Transverse colon (tissue), 4 donors: ENCODE results near the gene PCBP3. TPM values are rescaled to one million over a fixed set of nuclear protein-coding genes. Genes with fewer than 3 reads are reported as not detected.

Experiments used
- DNase-seq: peaks from one replicate; pipeline ENCODE4 v3.0.0-alpha.2; 2019
- H3K27ac ChIP-seq, 4 donors: fragments of 200-600 bp; sonication (generic); 2 replicates each; pipeline ENCODE4 v1.5.1; 2016 to 2018; ENCODE audit warnings: inconsistent platforms in 4 of 4
- H3K27me3 ChIP-seq: fragments of 200-600 bp; sonication (generic); 2 replicates; pipeline ENCODE4 v1.5.1; 2017; ENCODE audit warnings: inconsistent platforms
- H3K36me3 ChIP-seq, 4 donors: fragments of 200-600 bp; sonication (generic); 2 replicates each; pipeline ENCODE4 v1.5.1; 2017 to 2019; ENCODE audit warnings: inconsistent platforms in 4 of 4
- H3K4me1 ChIP-seq, 4 donors: fragments of 200-600 bp; sonication (generic); 2 replicates each; pipeline ENCODE4 v1.5.1; 2017 to 2020; ENCODE audit warnings: inconsistent platforms in 4 of 4
- H3K4me3 ChIP-seq, 4 donors: fragments of 200-600 bp; sonication (generic); 1 replicate in 1 of 4; 2 replicates in 3 of 4; pipeline versions ENCODE4 v1.5.1 to v1.6.1; 2017 to 2019; ENCODE audit warnings: inconsistent platforms in 4 of 4
- H3K9me3 ChIP-seq, 2 donors: fragments of 200-600 bp; sonication (generic); 2 replicates each; pipeline ENCODE4 v1.5.1; 2017 to 2019; ENCODE audit warnings: inconsistent platforms in 2 of 2
- EP300 ChIP-seq: sonication (generic); formaldehyde crosslinking; IDR thresholded peaks from one replicate; pipeline ENCODE4 v1.6.1; 2017; ENCODE audit warnings: antibody characterized with exemption, low read depth
- POLR2A ChIP-seq: fragments of 450-650 bp; IDR thresholded peaks from one replicate; pipeline ENCODE4 v1.6.1; 2016; ENCODE audit warnings: antibody characterized with exemption, mild to moderate bottlenecking, moderate library complexity
- POLR2AphosphoS5 ChIP-seq, 3 donors: sonication (generic); formaldehyde crosslinking; IDR thresholded peaks; one replicate each; pipeline ENCODE4 v1.6.1; 2016; ENCODE audit warnings: antibody characterized with exemption in 3 of 3
- WGBS, 2 donors: methylation state at CpG; one replicate each; pipeline ENCODE4 v1.1.5; 2018; ENCODE audit warnings: low coverage in 1 of 2; 5-methylcytosine and 5-hydroxymethylcytosine counted together
- in situ Hi-C, 4 donors: fragments of 200-750 bp; cut with MboI; loops; one replicate each; pipeline versions ENCODE4 v1.15.0 to v1.15.1; 2017; ENCODE audit warnings: low sequenced_read_pairs in 3 of 4, low pct_ligation_motif_present in 1 of 4, low pct_unique_long_range_greater_than_20kb in 1 of 4
- intact Hi-C: fragments of 100-400 bp; cut with DNase I; formaldehyde crosslinking; loops from one replicate; pipeline ENCODE4 v1.15.1; 2023; ENCODE audit warnings: low total_unique reads
- total RNA-seq, 4 donors: library from RNA; depleted of rRNA; stranded (reverse); fragments of >200 nt; gene quantifications; one replicate each; pipeline ENCODE4 v1.1.0, GENCODE V29; 2016
- TF ChIP-seq, protein P1 (sequence below), 5 experiments: fragments of 200-600 bp in 3 of 5; fragments of 450-650 bp in 2 of 5; sonication (generic) in 3 of 5; IDR thresholded peaks; 1 replicate in 2 of 5; 2 replicates in 3 of 5; pipeline ENCODE4 v1.5.1; 2016 to 2017; ENCODE audit warnings: antibody characterized with exemption in 5 of 5, inconsistent platforms in 3 of 5, mild to moderate bottlenecking in 2 of 5, moderate library complexity in 1 of 5

Gene PCBP3
- total RNA-seq, 4 donors from 2014 or later, result 0.80 to 7.8 (median 5.3) TPM

DNA sequence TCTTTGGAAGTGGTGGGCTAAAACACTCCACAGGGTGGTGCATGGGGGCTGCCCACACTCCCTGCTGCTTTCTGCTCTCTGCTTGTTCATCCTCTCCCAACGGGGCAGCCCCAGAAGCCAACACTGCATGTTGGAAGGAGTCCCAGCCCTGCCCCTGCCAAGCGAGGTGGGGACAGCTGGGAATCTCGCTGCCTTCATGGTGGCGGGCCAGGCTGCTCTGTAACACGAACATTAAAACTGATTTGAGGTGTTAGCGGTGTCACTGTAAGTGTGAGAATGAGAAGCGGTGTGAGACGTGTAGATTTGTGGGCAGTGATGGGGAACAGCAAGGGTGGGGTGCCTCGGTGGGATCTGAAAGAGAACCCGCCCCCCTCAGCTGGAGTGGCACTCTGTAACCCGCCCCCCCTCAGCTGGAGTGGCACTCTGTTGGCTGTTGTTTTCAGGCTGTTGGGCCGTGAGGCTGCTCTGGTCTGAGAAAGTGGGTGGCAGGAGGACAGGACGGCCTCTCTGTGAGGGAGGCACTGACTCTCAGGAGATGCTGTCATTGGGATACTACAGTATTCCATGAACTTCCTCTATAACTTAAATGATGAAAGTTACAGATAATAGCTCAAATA lies 80.9 kb downstream of the PCBP3 start:
- intact Hi-C loops (no loop called here), in situ Hi-C loops (no loop called here)
- H3K9me3 ChIP-seq, result no peaks in the 10 kb centered on the region
- no peak overlapping the region for H3K27ac ChIP-seq
- TF ChIP-seq, protein P1, sequence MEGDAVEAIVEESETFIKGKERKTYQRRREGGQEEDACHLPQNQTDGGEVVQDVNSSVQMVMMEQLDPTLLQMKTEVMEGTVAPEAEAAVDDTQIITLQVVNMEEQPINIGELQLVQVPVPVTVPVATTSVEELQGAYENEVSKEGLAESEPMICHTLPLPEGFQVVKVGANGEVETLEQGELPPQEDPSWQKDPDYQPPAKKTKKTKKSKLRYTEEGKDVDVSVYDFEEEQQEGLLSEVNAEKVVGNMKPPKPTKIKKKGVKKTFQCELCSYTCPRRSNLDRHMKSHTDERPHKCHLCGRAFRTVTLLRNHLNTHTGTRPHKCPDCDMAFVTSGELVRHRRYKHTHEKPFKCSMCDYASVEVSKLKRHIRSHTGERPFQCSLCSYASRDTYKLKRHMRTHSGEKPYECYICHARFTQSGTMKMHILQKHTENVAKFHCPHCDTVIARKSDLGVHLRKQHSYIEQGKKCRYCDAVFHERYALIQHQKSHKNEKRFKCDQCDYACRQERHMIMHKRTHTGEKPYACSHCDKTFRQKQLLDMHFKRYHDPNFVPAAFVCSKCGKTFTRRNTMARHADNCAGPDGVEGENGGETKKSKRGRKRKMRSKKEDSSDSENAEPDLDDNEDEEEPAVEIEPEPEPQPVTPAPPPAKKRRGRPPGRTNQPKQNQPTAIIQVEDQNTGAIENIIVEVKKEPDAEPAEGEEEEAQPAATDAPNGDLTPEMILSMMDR (IDR thresholded peaks at IDR 0.05), result no peak
- TF ChIP-seq POLR2AphosphoS5 (IDR thresholded peaks at IDR 0.05) (no peak), POLR2A (no peak), EP300 (no peak)
- H3K27me3 ChIP-seq, result no peaks in the 10 kb centered on the region
- 65 to 69% methylated on average over 9 to 13 of the region's 13 CpGs for WGBS, 2 donors
- H3K36me3 ChIP-seq, result no peaks in the 10 kb centered on the region
- no peaks in the 10 kb centered on the region for H3K4me1 ChIP-seq
- DNase-seq, result no peak
- no peak overlapping the region for H3K4me3 ChIP-seq

DNA sequence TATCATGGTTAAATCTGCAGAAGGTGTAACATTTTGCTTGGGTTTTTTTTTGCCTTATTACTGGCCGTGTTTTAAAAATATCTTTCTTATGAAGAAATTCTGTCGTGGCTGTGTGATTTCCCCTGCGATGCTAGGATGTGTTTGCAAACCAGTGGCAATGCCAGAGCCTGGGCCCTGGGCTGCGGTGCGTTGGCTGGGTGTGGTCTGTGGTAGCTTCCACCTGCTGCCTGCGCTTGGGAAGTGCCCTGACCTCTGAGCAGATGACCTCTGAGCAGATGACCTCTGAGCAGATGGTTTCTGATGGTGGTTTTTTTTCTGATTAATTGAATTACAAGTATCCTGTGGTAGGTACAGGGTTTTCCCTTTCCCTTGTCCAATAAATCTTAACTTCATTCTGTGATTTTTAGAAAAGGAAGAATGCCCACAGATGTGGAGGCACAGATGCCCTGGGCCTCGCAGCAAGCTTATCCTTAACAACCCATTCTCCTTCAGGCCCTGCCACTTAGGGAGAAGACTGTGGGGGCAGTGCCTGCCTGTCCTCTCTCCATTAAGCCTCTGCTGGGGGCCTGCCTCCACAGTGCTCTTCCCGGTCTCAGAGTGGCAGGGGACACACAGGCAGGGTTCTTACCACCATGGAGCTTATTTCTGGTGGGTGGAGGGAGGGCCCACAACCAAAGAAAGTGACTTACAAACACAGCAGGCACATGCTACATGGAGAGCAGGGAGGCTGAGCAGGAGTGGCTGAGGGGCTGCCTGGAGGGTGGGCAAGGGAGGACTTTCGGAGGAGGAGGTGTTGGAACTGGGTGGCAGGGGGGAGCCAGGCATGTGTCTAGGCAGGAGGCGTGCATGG lies 81.7 kb downstream of the PCBP3 start:
- H3K4me1 ChIP-seq, result no peaks in the 10 kb centered on the region
- H3K27ac ChIP-seq, result no peak overlapping the region
- no peak for TF ChIP-seq POLR2AphosphoS5 (IDR thresholded peaks at IDR 0.05)
- no peak for TF ChIP-seq POLR2A
- no peak for TF ChIP-seq EP300
- TF ChIP-seq, protein P1 (IDR thresholded peaks at IDR 0.05), result no peak
- in situ Hi-C loops (no loop called here), intact Hi-C loops (no loop called here)
- no peaks in the 10 kb centered on the region for H3K9me3 ChIP-seq
- no peaks in the 10 kb centered on the region for H3K27me3 ChIP-seq
- no peak overlapping the region for H3K4me3 ChIP-seq
- 81 to 93% methylated on average over 6 to 10 of the region's 10 CpGs for WGBS, 2 donors
- DNase-seq, result no peak
- no peaks in the 10 kb centered on the region for H3K36me3 ChIP-seq

DNA sequence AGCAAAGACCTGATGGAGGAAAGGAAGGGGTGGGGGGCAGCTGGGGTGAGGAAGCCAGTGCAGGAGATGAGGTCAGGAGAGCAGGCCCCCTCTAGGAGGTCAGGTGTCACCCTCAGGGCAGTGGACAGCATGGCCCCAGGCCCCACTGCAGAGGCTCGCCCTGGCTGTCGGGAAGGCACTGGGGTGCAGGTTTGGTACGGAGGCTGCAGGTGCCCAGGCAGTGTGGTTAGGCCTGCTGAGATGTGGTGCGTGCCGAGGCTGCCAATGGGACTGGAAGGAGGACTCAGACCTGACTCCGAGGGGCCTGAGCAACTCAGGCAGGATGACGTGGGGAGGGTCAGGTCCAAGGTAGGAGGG lies 82.3 kb downstream of the PCBP3 start:
- Histone ChIP-seq H3K4me1 (no peaks in the 10 kb centered on the region), H3K27ac (no peak overlapping the region), H3K27me3 (no peaks in the 10 kb centered on the region), H3K9me3 (no peaks in the 10 kb centered on the region), H3K4me3 (no peak overlapping the region), H3K36me3 (no peaks in the 10 kb centered on the region)
- in situ Hi-C loops, result no loop called here
- no peak for DNase-seq
- WGBS, 2 donors, result 95 to 100% methylated on average over 1 to 7 of the region's 7 CpGs
- no peak for TF ChIP-seq POLR2AphosphoS5 (IDR thresholded peaks at IDR 0.05)
- TF ChIP-seq EP300, result no peak
- TF ChIP-seq, protein P1 (IDR thresholded peaks at IDR 0.05), result no peak
- no peak for TF ChIP-seq POLR2A
- intact Hi-C loops, result no loop called here

DNA sequence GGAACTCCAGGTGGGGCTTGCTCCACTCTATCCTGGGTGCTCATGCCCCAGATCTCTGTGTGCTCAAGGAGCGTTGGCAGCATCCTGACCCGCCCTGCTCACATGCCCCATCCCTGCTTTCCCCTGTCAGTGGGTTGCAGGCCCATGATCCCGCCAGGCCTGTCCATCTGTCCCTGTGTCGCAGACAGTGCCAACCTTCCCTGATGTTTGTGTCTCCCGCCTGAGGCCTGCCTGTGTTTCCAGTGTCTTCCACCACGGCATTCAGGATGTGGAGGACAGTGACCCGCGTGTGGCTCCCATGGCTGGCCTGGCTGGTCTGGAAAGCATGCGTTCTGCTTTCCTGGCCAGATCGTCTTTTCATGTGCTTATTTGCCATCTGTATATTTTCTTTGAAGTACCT lies 82.9 kb downstream of the PCBP3 start:
- 76 to 88% methylated on average over 5 to 10 of the region's 10 CpGs for WGBS, 2 donors
- intact Hi-C loops, result no loop called here
- no peak for DNase-seq

More for the DNA sequence above, 82.9 kb downstream of the PCBP3 start:
- Histone ChIP-seq H3K27ac (no peak overlapping the region), H3K27me3 (no peaks in the 10 kb centered on the region), H3K4me3 (no peak overlapping the region), H3K36me3 (no peaks in the 10 kb centered on the region), H3K4me1 (no peaks in the 10 kb centered on the region), H3K9me3 (no peaks in the 10 kb centered on the region)
- in situ Hi-C loops, result no loop called here
- TF ChIP-seq POLR2AphosphoS5 (IDR thresholded peaks at IDR 0.05), result no peak
- TF ChIP-seq, protein P1 (IDR thresholded peaks at IDR 0.05), result no peak
